HUES48 (cell line): ENCODE measurements around the gene S100A5.
"Not testable (repeated sequence)": the region's sequence is repeated elsewhere in the genome, so short reads cannot be mapped to it uniquely, and the experiment has no call there.

Experiments
- H3K27ac ChIP-seq: one replicate; pipeline ENCODE4 v1.7.0; 2013; ENCODE audit warnings: low read depth, low read length, inconsistent platforms
- H3K27me3 ChIP-seq: 2 replicates; pipeline ENCODE4 v1.6.1; 2013; ENCODE audit warnings: mild to moderate bottlenecking, low read length; ENCODE audit not compliant: control insufficient read depth, insufficient read depth
- H3K36me3 ChIP-seq: 2 replicates; pipeline ENCODE4 v1.6.1; 2013; ENCODE audit warnings: low read length; ENCODE audit not compliant: control insufficient read depth, insufficient read depth
- H3K4me1 ChIP-seq: 2 replicates; pipeline ENCODE4 v1.6.1; 2013; ENCODE audit warnings: mild to moderate bottlenecking, low read length; ENCODE audit not compliant: control insufficient read depth, insufficient read depth
- H3K4me3 ChIP-seq: 2 replicates; pipeline ENCODE4 v1.5.1; 2013; ENCODE audit warnings: mild to moderate bottlenecking, low read depth, low read length
- H3K9ac ChIP-seq: 2 replicates; pipeline ENCODE4 v1.6.1; 2013; ENCODE audit warnings: mild to moderate bottlenecking, low read depth, low read length, moderate library complexity
- H3K9me3 ChIP-seq: 2 replicates; pipeline ENCODE4 v1.6.1; 2013; ENCODE audit warnings: low read length; ENCODE audit not compliant: control insufficient read depth, insufficient read depth

S100A5 gene

DNA sequence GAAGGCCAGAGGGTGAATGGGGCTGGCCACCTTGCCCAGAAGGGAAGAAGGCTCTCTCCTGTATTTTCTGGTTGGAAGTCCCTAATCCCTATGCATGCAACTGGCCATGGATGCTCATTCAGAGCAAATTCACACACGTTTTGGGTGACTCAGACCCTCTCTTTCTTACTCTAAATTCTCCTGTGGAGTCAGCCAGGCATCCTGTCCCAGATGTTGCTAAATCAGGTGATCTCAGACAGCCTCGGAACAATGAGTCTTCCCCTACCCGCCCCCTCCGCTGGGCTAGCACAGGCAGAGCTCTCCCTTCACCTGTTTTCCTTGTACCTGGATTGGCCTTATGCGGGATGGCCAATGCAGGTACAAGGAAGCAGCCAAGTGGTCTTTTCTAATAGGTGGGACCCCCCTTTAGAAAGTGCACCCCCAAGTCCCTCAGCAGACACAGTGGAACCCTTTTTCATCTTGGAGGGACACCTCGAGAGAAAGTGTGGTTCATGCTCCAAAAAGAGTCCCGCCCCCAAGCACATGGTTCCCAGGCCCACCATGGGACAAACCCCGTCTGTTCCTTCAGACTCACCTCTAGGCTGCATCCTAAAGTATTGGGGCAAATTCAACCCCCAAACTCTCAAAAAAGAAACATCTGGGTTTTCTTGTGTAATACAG lies 13.6 kb downstream of the S100A5 start:
- H3K4me3 ChIP-seq, result no peak overlapping the region
- H3K27me3 ChIP-seq, result no peaks in the 10 kb centered on the region
- H3K27ac ChIP-seq, result peak overlapping the region; percentile 78
- no peak overlapping the region for H3K9ac ChIP-seq
- H3K4me1 ChIP-seq, result peaks cover 13% of the 10 kb centered on the region
- H3K36me3 ChIP-seq, result no peaks in the 10 kb centered on the region
- no peaks in the 10 kb centered on the region for H3K9me3 ChIP-seq

GRCh38 chr1:153526132-153526543 lies 14.6 kb downstream of the S100A5 start:
- Histone ChIP-seq H3K9me3 (no peaks in the 10 kb centered on the region), H3K4me3 (no peak overlapping the region), H3K36me3 (no peaks in the 10 kb centered on the region), H3K27me3 (no peaks in the 10 kb centered on the region), H3K9ac (no peak overlapping the region), H3K4me1 (peaks cover 13% of the 10 kb centered on the region), H3K27ac (no peak overlapping the region)

GRCh38 chr1:153525088-153525728 lies 15.5 kb downstream of the S100A5 start:
- no peaks in the 10 kb centered on the region for H3K36me3 ChIP-seq
- peaks cover 20% of the 10 kb centered on the region for H3K4me1 ChIP-seq
- no peaks in the 10 kb centered on the region for H3K27me3 ChIP-seq
- H3K9me3 ChIP-seq, result no peaks in the 10 kb centered on the region
- H3K4me3 ChIP-seq, result no peak overlapping the region
- no peak overlapping the region for H3K9ac ChIP-seq
- H3K27ac ChIP-seq, result no peak overlapping the region

- Histone ChIP-seq H3K27me3 (peaks cover 16% of the 10 kb centered on the region), H3K4me1 (peaks cover 20% of the 10 kb centered on the region)
- H3K27ac ChIP-seq, H3K36me3 ChIP-seq, H3K9ac ChIP-seq, H3K4me3 ChIP-seq, H3K9me3 ChIP-seq: not testable (repeated sequence)
These were observed 18.2 kb downstream of the S100A5 start for GRCh38 chr1:153522353-153523048.

DNA sequence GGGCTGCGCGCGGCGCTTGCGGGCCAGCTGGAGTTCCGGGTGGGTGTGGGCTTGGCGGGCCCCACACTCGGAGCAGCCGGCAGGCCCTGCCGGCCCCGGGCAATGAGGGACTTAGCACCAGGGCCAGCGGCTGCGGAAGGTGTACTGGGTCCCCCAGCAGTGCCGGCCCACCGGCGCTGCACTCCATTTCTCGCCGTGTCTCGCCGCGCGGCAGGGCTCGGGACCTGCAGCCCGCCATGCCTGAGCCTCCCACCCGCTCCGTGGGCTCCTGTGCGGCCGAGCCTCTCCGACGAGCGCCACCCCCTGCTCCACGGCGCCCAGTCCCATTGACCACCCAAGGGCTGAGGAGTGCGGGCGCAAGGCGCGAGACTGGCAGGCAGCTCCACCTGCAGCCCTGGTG lies 18.9 kb downstream of the S100A5 start:
- not testable (repeated sequence) for H3K27ac ChIP-seq

GRCh38 chr1:153520818-153521476 lies 19.8 kb downstream of the S100A5 start:
- no peak overlapping the region for H3K4me3 ChIP-seq
- H3K36me3 ChIP-seq, result no peaks in the 10 kb centered on the region
- H3K27me3 ChIP-seq, result peaks cover 31% of the 10 kb centered on the region
- H3K4me1 ChIP-seq, result peaks cover 10% of the 10 kb centered on the region; the same call in 1 of the 2 replicates
- H3K9me3 ChIP-seq, result no peaks in the 10 kb centered on the region
- H3K27ac ChIP-seq, result peak overlapping the region; percentile 15
- H3K9ac ChIP-seq, result no peak overlapping the region

More for the DNA sequence above, 18.9 kb downstream of the S100A5 start:
- H3K36me3 ChIP-seq, H3K9ac ChIP-seq, H3K9me3 ChIP-seq, H3K4me3 ChIP-seq: not testable (repeated sequence)
- Histone ChIP-seq H3K27me3 (peaks cover 22% of the 10 kb centered on the region), H3K4me1 (peaks cover 15% of the 10 kb centered on the region)

GRCh38 chr1:153520137-153520691 lies 20.5 kb downstream of the S100A5 start:
- not testable (repeated sequence) for H3K36me3 ChIP-seq, H3K27ac ChIP-seq, H3K4me3 ChIP-seq, H3K9ac ChIP-seq, H3K9me3 ChIP-seq, H3K4me1 ChIP-seq
- peaks cover 38% of the 10 kb centered on the region for H3K27me3 ChIP-seq

DNA sequence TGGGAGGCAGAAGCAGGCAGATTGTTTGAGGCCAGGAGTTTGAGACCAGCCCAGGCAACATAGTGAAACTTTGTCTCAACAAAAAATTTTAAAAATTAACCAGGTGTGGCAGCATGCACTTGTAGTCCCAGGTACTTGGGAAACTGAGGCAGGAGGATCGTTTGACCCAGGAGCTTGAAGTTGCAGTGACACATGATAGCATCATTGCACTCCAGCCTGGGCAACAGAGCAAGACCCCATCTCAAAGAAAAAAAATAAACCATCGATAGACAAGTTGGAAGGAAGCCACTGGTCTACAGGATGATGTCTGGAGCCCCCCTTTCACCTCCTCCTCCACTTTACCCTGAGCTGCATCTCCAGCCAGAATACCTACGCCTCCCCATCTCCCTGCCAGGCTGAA lies 21.5 kb downstream of the S100A5 start:
- no peak overlapping the region for H3K9ac ChIP-seq
- H3K27me3 ChIP-seq, result peaks cover 40% of the 10 kb centered on the region
- peaks cover 7% of the 10 kb centered on the region; the same call in 1 of the 2 replicates for H3K4me1 ChIP-seq
- no peaks in the 10 kb centered on the region for H3K9me3 ChIP-seq
- no peak overlapping the region for H3K4me3 ChIP-seq
- no peak overlapping the region for H3K27ac ChIP-seq
- H3K36me3 ChIP-seq, result no peaks in the 10 kb centered on the region

GRCh38 chr1:153515504-153516394 lies 25.0 kb downstream of the S100A5 start:
- Histone ChIP-seq H3K27me3 (peaks cover 45% of the 10 kb centered on the region), H3K9ac (no peak overlapping the region), H3K4me3 (no peak overlapping the region), H3K27ac (no peak overlapping the region), H3K36me3 (no peaks in the 10 kb centered on the region), H3K9me3 (no peaks in the 10 kb centered on the region), H3K4me1 (peaks cover 3% of the 10 kb centered on the region; the same call in 1 of the 2 replicates)

- no peak overlapping the region for H3K27ac ChIP-seq
- no peaks in the 10 kb centered on the region for H3K9me3 ChIP-seq
- H3K4me3 ChIP-seq, result no peak overlapping the region
- H3K9ac ChIP-seq, result no peak overlapping the region
- peaks cover 37% of the 10 kb centered on the region for H3K27me3 ChIP-seq
- H3K36me3 ChIP-seq, result no peaks in the 10 kb centered on the region
- H3K4me1 ChIP-seq, result no peaks in the 10 kb centered on the region
These were observed 27.1 kb downstream of the S100A5 start for GRCh38 chr1:153513666-153514065.
